ENCODE measurements around the gene RNF144A. TPM values are rescaled to one million over a fixed set of nuclear protein-coding genes. Genes with fewer than 3 reads are reported as not detected.

Gene RNF144A
- polyA plus RNA-seq, 1 of the 3 experiments (the other 2 are of a cell fraction): 15.6 TPM

GRCh38 chr2:7071916-7072556 is 154.8 kb downstream of the RNF144A start:
- TF ChIP-seq MXI1 (IDR thresholded peaks at IDR 0.05; ENCODE audit: low read depth, low read length) (no peak), YY1 (IDR thresholded peaks at IDR 0.05; ENCODE audit: low read depth) (no peak), GATA2 (CRISPR knock-in tag; IDR thresholded peaks at IDR 0.05) (no peak), REST (IDR thresholded peaks at IDR 0.05; ENCODE audit: low read depth, low read length) (no peak), ELF1 (IDR thresholded peaks at IDR 0.05) (no peak), SMC3 (IDR thresholded peaks at IDR 0.05; ENCODE audit: low read depth, low read length) (no peak), TAF1 (IDR thresholded peaks at IDR 0.05; ENCODE audit: borderline replicate concordance, low read depth, low read length) (no peak), MAX (IDR thresholded peaks at IDR 0.05; ENCODE audit: low read depth) (no peak), RFX5 (IDR thresholded peaks at IDR 0.05; ENCODE audit: low read length) (no peak), USF1 (IDR thresholded peaks at IDR 0.05; ENCODE audit: borderline replicate concordance, low read depth) (no peak), FOXM1 (IDR thresholded peaks at IDR 0.05; ENCODE audit: low read depth) (no peak)
- no peaks in the 10 kb centered on the region for H3K9me3 ChIP-seq
- H3K4me3 ChIP-seq (ENCODE audit: low read depth in 2 of 2, low read length in 1 of 2): no peak overlapping the region
- H3K4me2 ChIP-seq: no peak overlapping the region
- no peaks in the 10 kb centered on the region for H4K20me1 ChIP-seq (ENCODE audit: insufficient read depth)
- H3K4me1 ChIP-seq (ENCODE audit: control insufficient read depth in 1 of 2, insufficient read depth in 2 of 2, low read depth in 1 of 2, low read length in 1 of 2): peaks cover 0 to 47% of the 10 kb centered on the region in 2 experiments; a peak in 2 of 4 replicates
- ChIA-PET POLR2A (no interaction called here), CTCF (interaction anchor here (0.9 to 6.3 kb wide), 6 partner anchors 10 to 175 kb away, joined by 3 to 37 read pairs (median 6); no protein-coding TSS in a partner anchor)
- DNase-seq: no peak
- H3K9me2 ChIP-seq: no peaks in the 10 kb centered on the region
- H3K79me2 ChIP-seq (ENCODE audit: insufficient read depth): no peaks in the 10 kb centered on the region
- no peak overlapping the region for H3K27ac ChIP-seq (ENCODE audit: low read depth in 2 of 2, low read length in 1 of 2)
- 43% methylated on average over 3 of the region's 3 CpGs for WGBS (ENCODE audit: low lambda C conversion rate)
- no peak overlapping the region for H2AFZ ChIP-seq (ENCODE audit: low read depth)
- no peaks in the 10 kb centered on the region for H3K27me3 ChIP-seq (ENCODE audit: insufficient read depth)
- no peaks in the 10 kb centered on the region for H3K36me3 ChIP-seq (replicated peaks in 1 of 2; ENCODE audit: control insufficient read depth in 1 of 2, insufficient read depth in 2 of 2, low read length in 1 of 2)
- no peaks in the 10 kb centered on the region for H3F3A ChIP-seq (replicated peaks; ENCODE audit: insufficient read depth)
- H3K9ac ChIP-seq: no peak overlapping the region

- 43% methylated on average over 3 of the region's 3 CpGs for WGBS (ENCODE audit: low lambda C conversion rate)
- CTCF ChIA-PET: interaction anchor here (0.6 to 6.3 kb wide), 17 partner anchors 11 to 178 kb away, joined by 3 to 37 read pairs (median 3); no protein-coding TSS in a partner anchor
- Histone ChIP-seq H3K4me3 (ENCODE audit: low read depth in 2 of 2, low read length in 1 of 2) (no peak overlapping the region), H3K9ac (no peak overlapping the region), H3F3A (replicated peaks; ENCODE audit: insufficient read depth) (no peaks in the 10 kb centered on the region), H3K27ac (ENCODE audit: low read depth in 2 of 2, low read length in 1 of 2) (peak overlapping the region in 1 of 2 experiments; percentile 87; a peak in 2 of 4 replicates), H3K9me2 (no peaks in the 10 kb centered on the region), H3K4me2 (no peak overlapping the region), H3K9me3 (no peaks in the 10 kb centered on the region), H3K27me3 (ENCODE audit: insufficient read depth) (no peaks in the 10 kb centered on the region), H3K36me3 (replicated peaks in 1 of 2; ENCODE audit: control insufficient read depth in 1 of 2, insufficient read depth in 2 of 2, low read length in 1 of 2) (no peaks in the 10 kb centered on the region), H2AFZ (ENCODE audit: low read depth) (no peak overlapping the region), H4K20me1 (ENCODE audit: insufficient read depth) (no peaks in the 10 kb centered on the region), H3K4me1 (ENCODE audit: control insufficient read depth in 1 of 2, insufficient read depth in 2 of 2, low read depth in 1 of 2, low read length in 1 of 2) (peaks cover 0 to 42% of the 10 kb centered on the region in 2 experiments; a peak in 2 of 4 replicates), H3K79me2 (ENCODE audit: insufficient read depth) (no peaks in the 10 kb centered on the region)
- POLR2A ChIA-PET: interaction anchor here (1.0 to 2.6 kb wide), 3 partner anchors 12 to 66 kb away, joined by 3 to 11 read pairs (median 3); no protein-coding TSS in a partner anchor
- DNase-seq: peak; percentile 57
- peak; percentile 83 for TF ChIP-seq CHD2 (IDR thresholded peaks at IDR 0.05; ENCODE audit: low read length, partially characterized antibody)
- TF ChIP-seq TCF12 (IDR thresholded peaks at IDR 0.05): 0 out of 2 replicates have a peak, but pooled peaks have one; percentile 12
- peak in 1 of 2 experiments; percentile 93; a peak in 2 of 4 replicates for TF ChIP-seq EP300 (IDR thresholded peaks at IDR 0.05; ENCODE audit: borderline replicate concordance in 1 of 2, low read depth in 1 of 2, low read length in 1 of 2)
- no peak for TF ChIP-seq TAF1 (IDR thresholded peaks at IDR 0.05; ENCODE audit: borderline replicate concordance, low read depth, low read length)
- no peak for TF ChIP-seq IRF3 (IDR thresholded peaks at IDR 0.05; ENCODE audit: low read depth, low read length)
- TF ChIP-seq GATA2 (CRISPR knock-in tag; IDR thresholded peaks at IDR 0.05): peak; percentile 87
- peak; percentile 20; the same call in 1 of the 2 replicates for TF ChIP-seq POLR2AphosphoS5 (IDR thresholded peaks at IDR 0.05; ENCODE audit: low read depth, low read length)
- peak; percentile 99 for TF ChIP-seq RCOR1 (IDR thresholded peaks at IDR 0.05; ENCODE audit: low read length)
- peak; percentile 39; the same call in 1 of the 2 replicates for TF ChIP-seq MXI1 (IDR thresholded peaks at IDR 0.05; ENCODE audit: low read depth, low read length)
- TF ChIP-seq RAD21 (IDR thresholded peaks at IDR 0.05; ENCODE audit: low read length): peak; percentile 24; the same call in 1 of the 2 replicates
- TF ChIP-seq FOXJ3 (CRISPR knock-in tag; IDR thresholded peaks at IDR 0.05): peak; percentile 96
- TF ChIP-seq USF2 (IDR thresholded peaks at IDR 0.05; ENCODE audit: borderline replicate concordance, low read depth, low read length): peak; percentile 30; the same call in 1 of the 2 replicates
These were observed 156.7 kb downstream of the RNF144A start for GRCh38 chr2:7073901-7074300.
